H1 (cell line): ENCODE results near the gene OSBPL2. TPM values are rescaled to one million over a fixed set of nuclear protein-coding genes. Genes with fewer than 3 reads are reported as not detected.

ENCODE experiments used
- CTCF ChIA-PET: fragments of 300-600 bp; sonication (Branson Sonifier 250); formaldehyde crosslinking; loops from one replicate; lab custom pipeline; 2021; ENCODE audit not compliant: partially characterized antibody; lab: Charles Lee
- POLR2A ChIA-PET: fragments of 300-600 bp; sonication (Branson Sonifier 250); formaldehyde crosslinking; loops from one replicate; lab custom pipeline; 2021; ENCODE audit warnings: inconsistent platforms; ENCODE audit not compliant: partially characterized antibody; lab: Charles Lee
- DNase-seq, 2 experiments: peaks; one replicate each; pipeline versions ENCODE4 v3.0.0 to v3.0.0-alpha.2; 2010 to 2022; ENCODE audit warnings: low spot score in 2 of 2, low read depth in 1 of 2, mixed read lengths in 1 of 2
- FAIRE-seq: peaks from 2 replicates; lab custom pipeline; 2011; peaks lifted over from hg19 to GRCh38; lab: Jason Lieb, UNC
- H2AFZ ChIP-seq: 2 replicates; pipeline ENCODE4 v1.8.1; 2012; ENCODE audit warnings: low read length, inconsistent platforms
- H2AK5ac ChIP-seq: 2 replicates; pipeline ENCODE4 v1.6.1; 2013; ENCODE audit warnings: low read depth, low read length
- H2BK120ac ChIP-seq: replicated peaks from 2 replicates; pipeline ENCODE3; 2013; ENCODE audit warnings: low read depth, low read length, inconsistent platforms
- H2BK12ac ChIP-seq: 2 replicates; pipeline ENCODE4 v1.6.1; 2013; ENCODE audit warnings: low read depth, low read length
- H2BK15ac ChIP-seq: 2 replicates; pipeline ENCODE4 v1.6.1; 2013; ENCODE audit warnings: low read length
- H2BK20ac ChIP-seq: 2 replicates; pipeline ENCODE4 v1.6.1; 2013; ENCODE audit warnings: low read length
- H2BK5ac ChIP-seq: 2 replicates; pipeline ENCODE4 v1.6.1; 2013; ENCODE audit warnings: low read depth, low read length
- H3K14ac ChIP-seq: 2 replicates; pipeline ENCODE4 v1.6.1; 2013; ENCODE audit warnings: inconsistent platforms; ENCODE audit not compliant: insufficient read length
- H3K18ac ChIP-seq: 2 replicates; pipeline ENCODE4 v1.6.1; 2013; ENCODE audit warnings: low read length; ENCODE audit errors: extremely low read depth
- H3K23ac ChIP-seq: 2 replicates; pipeline ENCODE4 v1.6.1; 2013; ENCODE audit warnings: inconsistent platforms; ENCODE audit not compliant: insufficient read length
- H3K23me2 ChIP-seq: 2 replicates; pipeline ENCODE4 v1.6.1; 2013; ENCODE audit warnings: low read depth, low read length
- H3K27ac ChIP-seq: 2 replicates; pipeline ENCODE4 v1.6.1; 2011; ENCODE audit warnings: low read depth, low read length, inconsistent platforms
- H3K27me3 ChIP-seq, 4 experiments: replicated peaks in 1 of 4; 1 replicate in 1 of 4; 2 replicates in 3 of 4; pipeline versions ENCODE4 v1.6.1 to v1.8.1; 2011 to 2013; ENCODE audit warnings: low read length in 3 of 4, mild to moderate bottlenecking in 3 of 4, inconsistent platforms in 2 of 4, mixed read lengths in 2 of 4, moderate library complexity in 1 of 4; ENCODE audit not compliant: control insufficient read depth in 3 of 4, insufficient read depth in 3 of 4; ENCODE audit errors: extremely low read depth in 1 of 4
- H3K36me3 ChIP-seq, 4 experiments: 2 replicates each; pipeline versions ENCODE4 v1.6.1 to v1.8.1; 2011 to 2013; ENCODE audit warnings: mild to moderate bottlenecking in 4 of 4, low read length in 3 of 4, moderate library complexity in 2 of 4, control low read depth in 1 of 4, inconsistent platforms in 1 of 4; ENCODE audit not compliant: insufficient read depth in 4 of 4, control insufficient read depth in 2 of 4
- H3K4ac ChIP-seq: replicated peaks from 2 replicates; pipeline ENCODE3; 2013; ENCODE audit warnings: low read length, low read depth, mixed read lengths, inconsistent platforms; ENCODE audit not compliant: insufficient read length
- H3K4me1 ChIP-seq, 4 experiments: replicated peaks in 1 of 4; 1 replicate in 1 of 4; 2 replicates in 3 of 4; pipeline versions ENCODE4 v1.6.1 to v1.8.1; 2011 to 2013; ENCODE audit warnings: low read length in 3 of 4, inconsistent platforms in 2 of 4, mixed read lengths in 1 of 4; ENCODE audit not compliant: insufficient read depth in 4 of 4, control insufficient read depth in 3 of 4
- H3K4me2 ChIP-seq, 2 experiments: 2 replicates each; pipeline versions ENCODE4 v1.6.1 to v1.8.1; 2011 to 2013; ENCODE audit warnings: low read depth in 2 of 2, low read length in 2 of 2, control low read depth in 1 of 2, inconsistent platforms in 1 of 2, mild to moderate bottlenecking in 1 of 2; ENCODE audit not compliant: insufficient read depth in 1 of 2
- H3K4me3 ChIP-seq, 4 experiments: fragments of 200-600, 300-600 bp in 1 of 4; sonication (generic), shearing (Covaris generic), sonication (Bioruptor Twin) in 1 of 4; 2 replicates each; pipeline versions ENCODE4 v1.5.1 to v1.8.1; 2011 to 2016; ENCODE audit warnings: low read length in 4 of 4, low read depth in 3 of 4, control low read depth in 2 of 4, inconsistent platforms in 2 of 4, mild to moderate bottlenecking in 2 of 4, mixed read lengths in 1 of 4, moderate library complexity in 1 of 4; ENCODE audit not compliant: insufficient read depth in 2 of 4; ENCODE audit errors: extremely low read depth in 1 of 4
- H3K56ac ChIP-seq: replicated peaks from 2 replicates; pipeline ENCODE3; 2013; ENCODE audit warnings: low read depth, mild to moderate bottlenecking, mixed read lengths, low read length, inconsistent platforms; ENCODE audit not compliant: insufficient read length
- H3K79me1 ChIP-seq: 2 replicates; pipeline ENCODE4 v1.6.1; 2013; ENCODE audit warnings: low read depth, low read length, control low read depth
- H3K79me2 ChIP-seq, 2 experiments: 2 replicates each; pipeline versions ENCODE4 v1.6.1 to v1.8.1; 2012 to 2013; ENCODE audit warnings: low read length in 2 of 2, mild to moderate bottlenecking in 2 of 2, inconsistent platforms in 1 of 2; ENCODE audit not compliant: insufficient read depth in 2 of 2, control insufficient read depth in 1 of 2
- H3K9ac ChIP-seq, 4 experiments: replicated peaks in 1 of 4; 1 replicate in 1 of 4; 2 replicates in 3 of 4; pipeline versions ENCODE4 v1.6.1 to v1.8.1; 2011 to 2013; ENCODE audit warnings: low read depth in 3 of 4, low read length in 3 of 4, control low read depth in 2 of 4, mild to moderate bottlenecking in 2 of 4, moderate library complexity in 2 of 4, inconsistent platforms in 1 of 4; ENCODE audit errors: extremely low read depth in 1 of 4
- H3K9me3 ChIP-seq, 2 experiments: 2 replicates each; pipeline versions ENCODE4 v1.6.1 to v1.8.1; 2012 to 2013; ENCODE audit warnings: mild to moderate bottlenecking in 2 of 2, moderate library complexity in 2 of 2, control low read depth in 1 of 2, inconsistent platforms in 1 of 2, low read depth in 1 of 2, low read length in 1 of 2, mixed read lengths in 1 of 2; ENCODE audit not compliant: insufficient read depth in 2 of 2
- H4K20me1 ChIP-seq, 2 experiments: replicated peaks in 1 of 2; 2 replicates each; pipeline versions ENCODE3 to v1.8.1; 2011 to 2013; ENCODE audit warnings: inconsistent platforms in 2 of 2, low read length in 2 of 2, mild to moderate bottlenecking in 1 of 2; ENCODE audit not compliant: insufficient read depth in 2 of 2, control insufficient read depth in 1 of 2
- H4K5ac ChIP-seq: 2 replicates; pipeline ENCODE4 v1.6.1; 2013; ENCODE audit warnings: low read length, low read depth, mixed read lengths, inconsistent platforms; ENCODE audit not compliant: insufficient read length
- H4K8ac ChIP-seq: 2 replicates; pipeline ENCODE4 v1.8.0; 2013; ENCODE audit warnings: mild to moderate bottlenecking, moderate library complexity, low read length, inconsistent platforms; ENCODE audit not compliant: insufficient read depth; ENCODE audit errors: extremely low read depth
- H4K91ac ChIP-seq: replicated peaks from 2 replicates; pipeline ENCODE3; 2013; ENCODE audit warnings: low read length, mixed read lengths, inconsistent platforms; ENCODE audit not compliant: insufficient read length
- EZH2 ChIP-seq: fragments of 200-600 bp; sonication (generic); IDR thresholded peaks from 2 replicates; pipeline ENCODE4 v1.7.1; 2012; ENCODE audit warnings: low read depth, mild to moderate bottlenecking, moderate library complexity, low read length, inconsistent platforms; ENCODE audit not compliant: severe bottlenecking
- FOSL1 ChIP-seq: IDR thresholded peaks from 2 replicates; pipeline ENCODE4 v1.6.1; 2011; ENCODE audit warnings: mild to moderate bottlenecking, low read depth, low read length, moderate library complexity; ENCODE audit not compliant: insufficient read depth
- HDAC2 ChIP-seq, 2 experiments: fragments of 300-600 bp in 1 of 2; sonication (generic) in 1 of 2; IDR thresholded peaks; 2 replicates each; pipeline ENCODE4 v1.6.1; 2011 to 2012; ENCODE audit warnings: low read depth in 2 of 2, low read length in 2 of 2, mild to moderate bottlenecking in 2 of 2, moderate library complexity in 2 of 2, borderline replicate concordance in 1 of 2, inconsistent platforms in 1 of 2
- KDM1A ChIP-seq: fragments of 200-600, 300-600 bp; sonication (generic); IDR thresholded peaks from 2 replicates; pipeline ENCODE4 v1.7.1; 2016; ENCODE audit warnings: mild to moderate bottlenecking, low read length, borderline replicate concordance
- MAFK ChIP-seq: IDR thresholded peaks from 2 replicates; pipeline ENCODE4 v1.6.1; 2012; ENCODE audit warnings: low read depth, mild to moderate bottlenecking, improper control_type of control experiment, low read length
- NRF1 ChIP-seq: IDR thresholded peaks from 2 replicates; pipeline ENCODE4 v1.6.1; 2011; ENCODE audit warnings: mild to moderate bottlenecking, low read depth, low read length, improper control_type of control experiment
- RNF2 ChIP-seq: fragments of 200-900, 300-1000 bp; sonication (generic); IDR thresholded peaks from 2 replicates; pipeline ENCODE4 v1.7.1; 2016; ENCODE audit warnings: borderline replicate concordance, low read depth, mild to moderate bottlenecking, antibody characterized with exemption, low read length; ENCODE audit not compliant: poor library complexity, severe bottlenecking; ENCODE audit errors: missing control alignments
- SAP30 ChIP-seq: fragments of 300-600 bp; sonication (generic); IDR thresholded peaks from 2 replicates; pipeline ENCODE4 v1.7.1; 2012; ENCODE audit warnings: low read length, moderate library complexity, mild to moderate bottlenecking, inconsistent platforms; ENCODE audit not compliant: insufficient read depth, insufficient replicate concordance
- SP1 ChIP-seq: IDR thresholded peaks from 2 replicates; pipeline ENCODE4 v1.6.1; 2011; ENCODE audit warnings: low read depth, low read length
- SRF ChIP-seq: IDR thresholded peaks from 2 replicates; pipeline ENCODE4 v1.6.1; 2011; ENCODE audit warnings: mild to moderate bottlenecking, low read depth, low read length, moderate library complexity
- WGBS, 2 experiments: shearing (Covaris generic) in 1 of 2; methylation state at CpG; one replicate each; pipeline versions ENCODE4 v1.1.6 to v1.1.7; 2013 to 2015; ENCODE audit warnings: low lambda C conversion rate in 2 of 2, mixed read lengths in 2 of 2, inconsistent platforms in 1 of 2, low coverage in 1 of 2, missing lambda C conversion rate in 1 of 2; ENCODE audit not compliant: insufficient replicate concordance in 2 of 2, insufficient coverage in 1 of 2, insufficient read length in 1 of 2; ENCODE audit errors: extremely low coverage in 1 of 2, missing lambda C conversion rate in 1 of 2; 5-methylcytosine and 5-hydroxymethylcytosine counted together
- polyA plus RNA-seq, 7 experiments: library from polyadenylated mRNA; depleted of rRNA in 3 of 7; stranded (reverse) in 5 of 7; unstranded in 2 of 7; fragments of >200 nt in 5 of 7; fragments of 200-250 nt in 2 of 7; gene quantifications; 1 replicate in 5 of 7; 2 replicates in 1 of 7; 4 replicates in 1 of 7; pipeline versions ENCODE4 v1.2.1 to v1.2.3, GENCODE V29; 2011 to 2013; ENCODE audit warnings: missing spikeins in 2 of 7, mixed read lengths in 2 of 7
- total RNA-seq: library from RNA; stranded (reverse); fragmentation: NEBNext Ultra II Directional; extraction: Animal tissue kit (Norgen Biotek cat#: 25700); gene quantifications from 2 replicates; pipeline ENCODE4 v1.2.1, GENCODE V29; 2021
- TF ChIP-seq, protein P1 (sequence below): IDR thresholded peaks from 2 replicates; pipeline ENCODE4 v1.6.1; 2012; ENCODE audit warnings: inconsistent platforms

Gene OSBPL2
- total and polyA plus RNA-seq, 2 of the 8 experiments (the other 6 are each of a cell fraction or from before 2014, with no cell fraction given) = 11.7 to 42.4 TPM

DNA sequence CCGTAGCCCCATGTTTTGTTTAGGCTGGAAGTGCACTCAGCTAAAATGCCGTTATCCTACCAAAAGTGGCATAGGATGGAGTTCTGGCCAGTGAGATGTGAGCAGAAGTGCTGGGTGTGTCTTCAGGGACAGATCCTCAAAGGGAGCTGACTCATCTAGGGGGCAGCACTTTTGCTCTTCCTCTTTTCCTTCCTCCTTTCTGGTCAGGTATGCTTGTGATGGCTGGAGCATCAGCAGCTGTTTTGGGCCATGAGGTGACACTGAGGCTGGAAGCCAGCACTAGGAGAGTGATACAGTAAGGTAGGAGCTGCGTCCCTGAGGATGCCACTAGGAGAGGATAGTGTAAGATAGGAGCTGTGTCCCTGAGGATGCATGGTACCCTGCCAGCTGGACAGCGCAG is 4.6 kb upstream of the OSBPL2 start:
- peaks cover 19% of the 10 kb centered on the region for H3K23me2 ChIP-seq
- peak overlapping the region; percentile 16; the same call in 1 of the 2 replicates for H2AK5ac ChIP-seq
- H2BK20ac ChIP-seq = no peak overlapping the region
- ChIA-PET CTCF (interaction anchor here (0.8 to 1.8 kb wide), 5 partner anchors 12 to 77 kb away, joined by 3 to 7 read pairs (median 3); no protein-coding TSS in a partner anchor), POLR2A (interaction anchor here (1.7 kb wide), 1 partner anchor 14 kb away, joined by 3 read pairs; no protein-coding TSS in a partner anchor)
- H3K79me1 ChIP-seq = 0 out of 2 replicates have a peak, but pooled peaks cover 2% of the 10 kb centered on the region
- H4K91ac ChIP-seq = no peak overlapping the region
- H2BK120ac ChIP-seq = no peak overlapping the region
- no peak overlapping the region for H3K18ac ChIP-seq
- H3K27ac ChIP-seq = no peak overlapping the region
- no peak overlapping the region for H4K5ac ChIP-seq
- H3K4me3 ChIP-seq = no peak overlapping the region
- H3K4ac ChIP-seq = no peak overlapping the region
- peaks cover 0 to 5% (median 4%) of the 10 kb centered on the region in 4 experiments; a peak in 3 of 7 replicates for H3K4me1 ChIP-seq
- H3K23ac ChIP-seq = no peak overlapping the region
- H2BK15ac ChIP-seq = no peak overlapping the region
- no peak overlapping the region for H4K8ac ChIP-seq
- peaks cover 0 to 15% of the 10 kb centered on the region in 2 experiments for H4K20me1 ChIP-seq
- no peak for TF ChIP-seq SP1
- no peak for TF ChIP-seq FOSL1
- TF ChIP-seq KDM1A = peak; percentile 95
- no peak for TF ChIP-seq NRF1
- TF ChIP-seq, protein P1, sequence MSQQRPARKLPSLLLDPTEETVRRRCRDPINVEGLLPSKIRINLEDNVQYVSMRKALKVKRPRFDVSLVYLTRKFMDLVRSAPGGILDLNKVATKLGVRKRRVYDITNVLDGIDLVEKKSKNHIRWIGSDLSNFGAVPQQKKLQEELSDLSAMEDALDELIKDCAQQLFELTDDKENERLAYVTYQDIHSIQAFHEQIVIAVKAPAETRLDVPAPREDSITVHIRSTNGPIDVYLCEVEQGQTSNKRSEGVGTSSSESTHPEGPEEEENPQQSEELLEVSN = no peak
- no peak for TF ChIP-seq RNF2
- no peak for TF ChIP-seq MAFK
- TF ChIP-seq SAP30 = no peak
- TF ChIP-seq HDAC2 (IDR thresholded peaks at IDR 0.05; ENCODE audit: borderline replicate concordance in 1 of 2, low read depth in 2 of 2, low read length in 2 of 2) = 0 out of 4 replicates have a peak, but pooled peaks of 1 of the 2 experiments have one; percentile 45
- TF ChIP-seq SRF = no peak
- no peak for TF ChIP-seq EZH2
- peaks cover 0 to 3% (median 0%) of the 10 kb centered on the region in 4 experiments; a peak in 3 of 7 replicates for H3K27me3 ChIP-seq
- H3K36me3 ChIP-seq = no peaks in the 10 kb centered on the region
- no peak overlapping the region for H3K4me2 ChIP-seq
- H2AFZ ChIP-seq = no peak overlapping the region
- FAIRE-seq = no peak
- H3K9me3 ChIP-seq = peaks cover 0 to 5% of the 10 kb centered on the region in 2 experiments; a peak in 1 of 4 replicates
- H2BK12ac ChIP-seq = no peak overlapping the region
- H3K79me2 ChIP-seq = no peaks in the 10 kb centered on the region
- 92% methylated on average over 4 of the region's 4 CpGs; no CpG with 5 or more reads in 1 of the 2 experiments for WGBS, 2 experiments
- H3K14ac ChIP-seq = no peak overlapping the region
- no peak for DNase-seq
- H3K56ac ChIP-seq = no peak overlapping the region
- H3K9ac ChIP-seq = no peak overlapping the region
- H2BK5ac ChIP-seq = no peak overlapping the region
